ENCODE data around the gene STK32B. TPM values are rescaled to one million over a fixed set of nuclear protein-coding genes. Genes with fewer than 3 reads are reported as not detected.

Gene STK32B
- total RNA-seq, 1 experiment from 2014 or later, result 17.4 TPM

DNA sequence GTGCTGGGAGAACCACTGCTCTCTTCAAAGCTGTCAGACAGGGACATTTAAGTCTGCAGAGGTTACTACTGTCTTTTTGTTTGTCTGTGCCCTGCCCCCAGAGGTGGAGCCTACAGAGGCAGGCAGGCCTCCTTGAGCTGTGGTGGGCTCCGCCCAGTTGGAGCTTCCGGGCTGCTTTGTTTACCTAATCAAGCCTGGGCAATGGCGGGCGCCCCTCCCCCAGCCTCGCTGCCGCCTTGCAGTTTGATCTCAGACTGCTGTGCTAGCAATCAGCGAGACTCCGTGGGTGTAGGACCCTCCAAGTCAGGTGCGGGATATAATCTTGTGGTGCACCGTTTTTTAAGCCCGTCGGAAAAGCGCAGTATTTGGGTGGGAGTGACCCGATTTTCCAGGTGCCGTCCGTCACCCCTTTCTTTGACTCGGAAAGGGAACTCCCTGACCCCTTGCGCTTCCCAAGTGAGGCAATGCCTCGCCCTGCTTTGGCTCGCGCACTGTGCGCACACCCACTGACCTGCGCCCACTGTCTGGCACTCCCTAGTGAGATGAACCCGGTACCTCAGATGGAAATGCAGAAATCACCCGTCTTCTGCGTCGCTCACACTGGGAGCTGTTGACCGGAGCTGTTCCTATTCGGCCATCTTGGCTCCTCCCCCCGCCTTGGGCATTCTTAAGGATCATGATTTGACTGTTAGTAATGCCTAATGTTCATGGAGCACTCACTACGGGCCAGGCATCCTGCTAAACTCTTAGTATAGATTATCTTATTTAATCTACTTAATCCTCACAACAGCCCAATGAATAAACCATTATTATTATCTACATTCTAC, 392.9 kb downstream of the STK32B start:
- peak; percentile 20 for DNase-seq (ENCODE audit: low read depth)

DNA sequence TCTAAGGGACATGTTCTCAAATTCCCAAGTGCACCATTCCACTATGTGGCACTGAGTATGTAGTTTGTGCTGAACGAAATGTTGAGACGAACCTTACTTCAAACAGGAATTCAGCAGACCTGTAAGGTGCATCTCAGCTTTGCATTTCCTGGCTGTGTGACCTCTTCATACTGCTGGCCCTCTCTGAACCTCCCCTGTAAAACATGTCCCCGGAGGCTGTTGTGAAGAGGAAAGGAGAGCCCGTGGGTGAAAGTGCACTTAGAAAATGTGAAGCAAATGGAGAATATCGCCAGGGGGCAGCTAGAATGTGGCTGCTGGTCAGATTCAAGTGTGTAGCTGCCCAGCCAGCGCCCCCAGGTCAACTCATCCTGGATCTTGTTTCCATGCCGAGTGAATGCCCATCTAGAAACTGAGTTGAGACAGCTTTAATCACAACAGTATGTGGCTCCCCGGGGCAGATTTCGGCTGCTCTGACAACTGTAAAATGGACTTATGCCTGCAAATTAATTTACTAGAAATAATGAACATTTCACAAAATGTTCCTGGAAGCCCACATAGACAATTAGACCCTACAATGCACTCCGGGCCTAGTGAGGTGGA, 393.7 kb downstream of the STK32B start:
- DNase-seq (ENCODE audit: low read depth), result no peak

- no peak for DNase-seq (ENCODE audit: low read depth)
Measured at GRCh38 chr4:5446595-5447226, 395.4 kb downstream of the STK32B start.

DNA sequence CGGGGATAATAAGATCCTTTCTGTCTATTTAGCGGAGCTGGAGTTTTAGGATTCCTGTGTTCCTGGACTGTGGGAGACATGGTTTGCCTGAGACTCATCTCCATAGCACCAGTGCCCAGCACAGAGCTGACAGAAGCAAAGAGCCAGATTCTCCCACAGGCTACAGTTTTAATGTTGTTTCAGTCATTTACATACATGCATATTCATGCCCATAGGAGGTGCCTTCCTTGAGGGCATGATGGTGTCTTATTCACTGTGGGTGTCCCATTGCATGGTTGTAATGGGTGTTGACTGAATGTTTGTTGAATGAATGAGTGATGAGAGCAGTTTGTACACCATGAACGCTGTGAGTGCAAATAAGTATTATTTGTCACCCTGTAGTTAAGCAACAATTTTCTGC, 396.5 kb downstream of the STK32B start:
- no peak for DNase-seq (ENCODE audit: low read depth)

- no peak for DNase-seq (ENCODE audit: low read depth)
Measured at GRCh38 chr4:5448221-5448620, 396.9 kb downstream of the STK32B start.

GRCh38 chr4:5451243-5451642, 400.0 kb downstream of the STK32B start:
- DNase-seq (ENCODE audit: low read depth), result no peak

GRCh38 chr4:5452156-5452555, 400.9 kb downstream of the STK32B start:
- no peak for DNase-seq (ENCODE audit: low read depth)

DNA sequence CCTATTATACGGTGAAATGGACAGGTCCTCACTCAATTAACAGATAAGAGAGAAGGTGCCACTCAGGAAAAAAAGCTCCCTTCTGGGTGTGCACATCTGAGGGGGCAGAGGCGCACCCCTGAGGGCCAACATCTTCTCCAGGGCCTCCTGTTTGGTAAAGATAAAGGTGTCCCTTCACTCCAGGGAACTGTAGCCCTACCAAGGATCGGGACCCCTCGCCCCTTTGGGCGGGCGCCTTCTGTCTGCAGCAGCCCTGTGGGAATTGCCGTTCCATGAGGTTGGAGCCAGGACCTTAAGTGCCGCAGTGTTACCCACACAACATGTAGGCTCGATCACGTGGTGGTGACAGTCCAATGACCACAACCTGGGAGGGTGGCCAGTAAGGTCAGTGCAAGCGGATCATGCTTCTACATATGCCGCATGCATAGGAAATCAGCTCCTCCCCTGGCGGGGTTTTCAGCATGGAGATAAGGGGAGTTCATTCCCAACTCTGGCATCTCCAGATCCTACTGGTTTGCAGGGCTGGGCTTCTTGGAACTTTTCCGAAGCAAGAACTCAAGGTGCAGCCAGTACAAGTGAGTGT, 403.8 kb downstream of the STK32B start:
- DNase-seq (ENCODE audit: low read depth), result no peak

DNA sequence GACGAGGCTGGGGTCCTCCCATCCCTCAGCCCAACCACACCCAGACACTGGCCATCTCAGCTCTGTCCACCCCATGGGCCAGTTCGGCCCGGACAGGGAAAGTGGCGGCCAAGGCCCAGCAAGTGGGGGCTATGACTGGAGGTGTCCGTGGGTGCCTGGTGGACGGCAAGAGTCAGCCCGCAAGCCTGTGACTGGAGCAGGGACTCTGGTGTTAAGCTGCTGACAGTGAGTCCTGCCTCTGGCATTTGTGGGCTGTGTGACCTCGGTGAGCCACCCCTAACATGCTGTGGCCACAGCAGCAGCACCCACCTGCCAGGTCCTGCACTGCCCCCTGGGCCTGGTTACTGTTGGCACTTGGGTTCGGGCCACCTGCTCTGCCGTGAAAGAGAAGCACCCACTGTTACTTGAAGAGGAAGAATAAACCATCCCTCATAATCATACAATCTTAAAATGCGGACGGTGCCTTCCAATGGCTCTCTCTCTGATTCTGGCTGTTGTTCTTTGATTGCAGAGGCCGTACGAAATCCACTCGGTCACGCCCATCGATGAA, 405.1 kb downstream of the STK32B start:
- DNase-seq (ENCODE audit: low read depth), result no peak

- no peak for DNase-seq (ENCODE audit: low read depth)
Measured at GRCh38 chr4:5458676-5459075, 407.4 kb downstream of the STK32B start.

DNA sequence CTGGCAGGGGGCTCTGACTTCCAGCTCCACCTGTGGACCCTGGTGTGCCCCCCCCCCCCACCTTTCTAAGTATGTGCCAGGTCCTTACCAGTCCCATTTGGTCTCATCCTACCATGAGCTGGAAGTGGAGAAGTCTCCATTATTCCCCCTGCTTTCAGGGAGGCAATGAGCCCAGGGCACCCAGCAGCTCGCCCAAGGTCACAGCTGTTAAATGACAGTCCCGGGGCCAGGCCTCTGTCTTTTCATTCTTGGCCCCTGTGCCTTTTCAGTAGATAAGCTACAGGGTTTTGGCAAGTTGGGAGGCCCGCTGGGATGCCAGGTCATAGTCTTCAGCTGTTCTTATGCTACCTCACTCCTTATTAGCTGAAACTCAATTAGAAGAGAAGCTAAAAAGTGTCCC, 408.0 kb downstream of the STK32B start:
- no peak for DNase-seq (ENCODE audit: low read depth)

DNA sequence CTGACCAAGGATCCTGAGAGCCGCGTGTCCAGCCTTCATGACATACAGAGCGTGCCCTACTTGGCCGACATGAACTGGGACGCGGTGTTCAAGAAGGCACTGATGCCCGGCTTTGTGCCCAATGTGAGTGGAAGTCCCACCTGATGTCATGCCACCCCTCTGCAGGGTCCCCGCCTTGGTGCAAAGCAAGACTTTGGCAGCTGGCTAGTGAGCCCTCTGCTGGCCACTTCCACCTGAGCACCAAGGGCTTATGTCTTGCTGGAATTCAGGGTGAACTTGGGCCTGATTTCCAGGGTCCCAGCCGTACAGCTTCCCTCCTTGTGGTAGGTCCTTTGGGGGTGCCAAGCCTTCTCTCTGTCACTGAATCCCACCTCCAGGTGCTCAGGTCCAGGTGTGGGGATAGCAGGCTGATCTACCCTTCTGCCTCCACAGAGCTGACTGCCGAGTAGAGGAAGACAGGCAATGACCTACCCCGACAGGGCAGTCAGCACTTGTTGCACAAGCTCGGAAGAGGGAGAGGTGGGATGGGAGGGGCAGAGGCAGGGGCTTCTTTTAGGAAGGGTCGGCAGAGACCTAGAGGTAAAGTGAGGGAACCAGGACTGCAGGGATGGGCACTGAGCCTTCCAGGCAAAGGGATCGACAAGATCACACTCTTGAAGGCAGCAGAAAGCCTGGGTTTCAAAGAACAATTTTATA, 409.0 kb downstream of the STK32B start:
- DNase-seq (ENCODE audit: low read depth), result peak; percentile 50

- no peak for DNase-seq (ENCODE audit: low read depth)
Measured at GRCh38 chr4:5461477-5461876, 410.2 kb downstream of the STK32B start.

DNA sequence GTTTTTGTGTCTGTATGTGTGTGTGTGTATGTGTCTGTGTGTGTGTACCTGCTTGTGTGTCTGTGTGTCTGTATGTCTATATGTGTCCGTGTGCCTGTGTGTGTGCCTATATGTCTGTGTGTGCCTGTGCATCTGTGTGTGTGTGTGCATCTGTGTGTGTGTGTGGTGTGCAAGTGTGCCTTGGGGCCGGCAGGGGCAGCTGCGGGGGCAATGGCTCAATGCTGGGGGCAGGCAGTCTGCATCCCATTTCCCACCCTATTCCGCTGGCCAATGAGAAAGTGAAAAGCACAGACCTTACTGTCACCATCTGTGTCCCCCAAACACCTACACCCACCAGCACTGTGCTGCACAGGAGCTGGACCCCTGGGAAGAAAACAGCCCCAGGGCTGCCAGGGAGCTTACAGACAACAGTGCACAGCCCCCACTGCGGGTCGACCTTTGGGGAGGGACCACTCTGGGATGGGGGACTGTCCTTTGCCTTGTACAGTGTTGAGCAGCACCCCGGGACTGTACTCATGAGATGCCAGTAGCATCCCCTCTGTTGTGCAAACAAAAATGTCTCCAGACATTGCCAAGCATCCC, 411.1 kb downstream of the STK32B start:
- no peak for DNase-seq (ENCODE audit: low read depth)

DNA sequence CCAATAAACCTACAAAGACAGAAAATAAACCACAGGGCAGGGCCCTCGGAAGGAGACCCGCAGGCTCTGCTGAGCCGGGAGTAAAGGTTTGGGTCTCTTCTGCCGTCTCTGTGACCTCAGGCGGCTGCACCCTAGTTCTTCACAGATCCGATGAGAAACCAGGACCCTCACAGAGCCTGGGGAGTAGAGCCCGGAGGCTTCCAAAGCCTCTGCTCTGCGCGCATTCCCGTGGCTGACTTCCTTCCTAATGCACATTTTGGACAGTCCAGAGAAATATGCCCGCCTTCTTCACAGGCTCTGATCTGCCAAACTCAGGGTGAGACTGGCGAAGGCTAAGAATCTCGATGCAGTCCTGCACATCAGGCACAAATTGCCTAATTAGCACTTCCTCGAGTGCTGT, 411.6 kb downstream of the STK32B start:
- DNase-seq (ENCODE audit: low read depth), result no peak

GRCh38 chr4:5463361-5463760, 412.1 kb downstream of the STK32B start:
- no peak for DNase-seq (ENCODE audit: low read depth)

GRCh38 chr4:5463936-5464650, 412.8 kb downstream of the STK32B start:
- no peak for DNase-seq (ENCODE audit: low read depth)

DNA sequence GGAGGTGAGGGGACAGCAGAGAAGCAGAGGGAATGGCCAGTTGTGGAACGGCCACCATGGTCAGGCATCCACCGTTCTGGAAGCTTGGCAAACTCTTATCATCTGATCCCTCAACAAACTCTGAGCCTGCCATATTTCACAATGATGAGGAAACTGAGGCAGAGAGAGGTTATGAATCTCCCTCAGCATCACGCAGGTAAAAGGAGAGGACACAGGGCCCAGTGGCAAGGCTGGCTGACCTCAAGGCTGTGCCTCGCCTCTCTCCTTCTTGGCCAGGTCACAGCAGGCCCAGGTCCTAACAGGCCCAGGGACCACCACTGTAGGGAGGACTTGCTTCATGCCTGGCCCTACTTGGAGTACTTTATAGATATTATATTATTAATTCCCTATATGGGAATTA, 414.2 kb downstream of the STK32B start:
- no peak for DNase-seq (ENCODE audit: low read depth)

DNA sequence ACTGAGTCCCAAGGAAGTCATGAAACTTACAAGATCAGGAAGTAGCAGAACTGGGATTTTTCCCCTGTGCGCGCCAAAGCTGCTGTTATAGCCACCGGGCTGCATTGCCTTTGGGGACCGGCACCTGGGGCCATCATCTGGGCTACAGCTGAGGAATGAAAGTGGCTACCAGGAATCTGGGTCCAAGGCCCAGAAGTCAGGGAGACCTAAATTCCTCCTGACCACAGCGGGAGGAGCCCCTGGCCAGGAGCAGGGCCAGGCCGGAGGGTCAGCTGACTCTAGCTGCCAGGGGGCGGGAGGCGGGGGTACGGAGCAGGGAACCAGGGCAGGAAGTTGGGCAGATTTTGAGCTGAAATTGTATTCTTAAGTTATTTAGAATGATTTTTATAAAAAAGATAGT, 414.7 kb downstream of the STK32B start:
- no peak for DNase-seq (ENCODE audit: low read depth)

DNA sequence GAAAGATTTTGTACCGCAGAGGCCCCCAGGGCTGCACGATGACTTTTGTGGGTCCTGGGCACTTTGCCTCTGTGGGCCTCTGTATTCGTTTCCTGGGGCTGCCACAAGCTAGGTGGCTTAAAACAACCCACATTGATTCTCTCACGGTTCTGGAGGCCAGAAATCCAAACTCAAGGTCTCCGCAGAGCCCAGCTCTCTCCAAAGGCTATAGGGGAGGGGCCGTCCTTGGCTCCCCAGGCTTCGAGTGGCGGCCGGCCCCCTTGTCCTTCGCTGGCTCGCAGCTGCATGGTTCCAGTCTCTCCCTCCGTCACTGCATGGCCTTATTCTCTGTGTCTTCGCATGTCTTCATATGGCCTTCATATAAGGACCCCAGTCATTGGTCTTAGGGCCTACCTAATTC, 415.8 kb downstream of the STK32B start:
- no peak for DNase-seq (ENCODE audit: low read depth)

Data from Daoy (cell line).